Peyer's patch (tissue), 4 donors: ENCODE measurements around the gene RSPH1. TPM values are rescaled to one million over a fixed set of nuclear protein-coding genes. Genes with fewer than 3 reads are reported as not detected.
A peak's percentile ranks its signal among the peaks of the same experiment; 100 is the strongest.

ENCODE experiments used
- DNase-seq, 3 donors: peaks; one replicate each; pipeline ENCODE4 v3.0.0-alpha.2; 2017 to 2019
- H3K27ac ChIP-seq, 4 donors: fragments of 200-600 bp; sonication (generic); one replicate each; pipeline ENCODE4 v1.5.1; 2016 to 2019
- H3K27me3 ChIP-seq, 2 donors: fragments of 200-600 bp; sonication (generic); one replicate each; pipeline ENCODE4 v1.5.1; 2019
- H3K36me3 ChIP-seq, 3 donors: fragments of 200-600 bp; sonication (generic); one replicate each; pipeline ENCODE4 v1.5.1; 2016 to 2019
- H3K4me1 ChIP-seq, 4 donors: fragments of 200-600 bp; sonication (generic); one replicate each; pipeline ENCODE4 v1.5.1; 2016 to 2019
- H3K4me3 ChIP-seq, 4 donors: fragments of 200-600 bp; sonication (generic); 1 replicate in 3 of 4; 2 replicates in 1 of 4; pipeline ENCODE4 v1.5.1; 2016 to 2019; ENCODE audit warnings: mild to moderate bottlenecking in 1 of 4
- H3K9me3 ChIP-seq, 4 donors: fragments of 200-600 bp; sonication (generic); one replicate each; pipeline ENCODE4 v1.5.1; 2016 to 2019; ENCODE audit warnings: mild to moderate bottlenecking in 1 of 4
- POLR2A ChIP-seq, 2 donors: fragments of 450-650 bp; IDR thresholded peaks; one replicate each; pipeline ENCODE4 v1.5.1; 2017; ENCODE audit warnings: antibody characterized with exemption in 2 of 2, mild to moderate bottlenecking in 2 of 2, moderate library complexity in 2 of 2
- total RNA-seq, 4 donors: library from RNA; depleted of rRNA; stranded (reverse); fragments of >200 nt; gene quantifications; one replicate each; pipeline ENCODE4 v1.1.0, GENCODE V29; 2016
- TF ChIP-seq, protein P1 (sequence below), 6 experiments: fragments of 450-650 bp in 4 of 6; fragments of 200-600 bp in 2 of 6; sonication (generic) in 1 of 6; IDR thresholded peaks; one replicate each; pipeline ENCODE4 v1.5.1; 2017 to 2019; ENCODE audit warnings: antibody characterized with exemption in 6 of 6, mild to moderate bottlenecking in 3 of 6, moderate library complexity in 1 of 6

RSPH1 gene
- total RNA-seq, 4 donors from 2014 or later = 2.5 to 11.0 (median 6.7) TPM

DNA sequence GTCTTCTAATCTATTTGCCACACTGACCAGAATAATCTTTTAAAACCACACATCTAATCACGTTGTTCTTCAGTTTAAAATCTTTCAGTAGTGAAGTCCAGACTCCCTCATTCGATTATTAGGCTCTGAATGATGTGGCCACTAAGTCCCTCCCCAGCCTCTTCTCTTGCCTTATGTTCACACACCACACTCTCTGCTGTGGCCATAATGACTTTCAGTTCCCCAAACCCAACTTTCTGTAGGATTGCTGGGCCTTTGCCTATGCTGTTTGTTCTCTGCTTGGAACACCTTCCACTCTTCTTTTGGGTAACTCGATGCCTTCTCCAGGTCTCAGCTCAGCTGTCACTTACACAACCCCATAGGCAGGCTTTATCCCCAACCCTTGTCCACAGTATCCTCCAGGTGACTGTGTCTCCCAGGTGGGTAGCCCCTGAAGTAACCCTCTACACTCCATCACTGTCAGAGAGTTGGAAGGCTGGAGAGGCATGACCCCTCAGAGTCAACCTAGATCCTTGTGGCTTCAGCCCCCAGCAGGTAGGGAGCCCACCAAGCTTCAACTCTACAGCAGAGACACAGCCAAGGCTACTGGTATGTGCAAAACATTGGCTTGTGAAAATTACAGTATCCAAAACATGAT is 9.2 kb upstream of the RSPH1 start:
- H3K36me3 ChIP-seq = no peaks in the 10 kb centered on the region
- no peak overlapping the region for H3K27ac ChIP-seq
- TF ChIP-seq, protein P1, sequence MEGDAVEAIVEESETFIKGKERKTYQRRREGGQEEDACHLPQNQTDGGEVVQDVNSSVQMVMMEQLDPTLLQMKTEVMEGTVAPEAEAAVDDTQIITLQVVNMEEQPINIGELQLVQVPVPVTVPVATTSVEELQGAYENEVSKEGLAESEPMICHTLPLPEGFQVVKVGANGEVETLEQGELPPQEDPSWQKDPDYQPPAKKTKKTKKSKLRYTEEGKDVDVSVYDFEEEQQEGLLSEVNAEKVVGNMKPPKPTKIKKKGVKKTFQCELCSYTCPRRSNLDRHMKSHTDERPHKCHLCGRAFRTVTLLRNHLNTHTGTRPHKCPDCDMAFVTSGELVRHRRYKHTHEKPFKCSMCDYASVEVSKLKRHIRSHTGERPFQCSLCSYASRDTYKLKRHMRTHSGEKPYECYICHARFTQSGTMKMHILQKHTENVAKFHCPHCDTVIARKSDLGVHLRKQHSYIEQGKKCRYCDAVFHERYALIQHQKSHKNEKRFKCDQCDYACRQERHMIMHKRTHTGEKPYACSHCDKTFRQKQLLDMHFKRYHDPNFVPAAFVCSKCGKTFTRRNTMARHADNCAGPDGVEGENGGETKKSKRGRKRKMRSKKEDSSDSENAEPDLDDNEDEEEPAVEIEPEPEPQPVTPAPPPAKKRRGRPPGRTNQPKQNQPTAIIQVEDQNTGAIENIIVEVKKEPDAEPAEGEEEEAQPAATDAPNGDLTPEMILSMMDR (IDR thresholded peaks at IDR 0.05) = no peak
- TF ChIP-seq POLR2A (IDR thresholded peaks at IDR 0.05) = no peak
- no peaks in the 10 kb centered on the region for H3K9me3 ChIP-seq
- H3K27me3 ChIP-seq = no peaks in the 10 kb centered on the region
- no peak overlapping the region for H3K4me3 ChIP-seq
- no peaks in the 10 kb centered on the region for H3K4me1 ChIP-seq
- DNase-seq = peak in 1 of 3 donors; percentile 21

DNA sequence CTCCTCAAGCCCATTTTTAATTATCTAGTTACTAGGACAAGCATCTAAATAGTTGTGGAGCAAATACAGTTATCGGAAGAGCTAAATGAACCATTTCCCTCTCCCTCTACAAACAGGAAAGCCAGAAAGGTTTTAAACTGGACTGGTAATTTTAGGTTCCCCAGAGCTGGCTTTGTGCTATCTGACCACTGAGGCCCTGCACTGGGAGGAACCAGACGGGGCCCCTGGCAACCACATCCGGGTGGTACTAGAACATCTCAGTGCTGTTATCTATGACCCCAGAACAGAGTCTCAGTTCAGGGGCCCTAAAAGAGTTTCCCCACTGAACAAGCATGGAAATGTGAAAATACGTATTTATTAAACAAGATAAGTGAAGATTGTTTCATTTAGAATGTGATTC is 7.7 kb upstream of the RSPH1 start:
- no peak for TF ChIP-seq POLR2A (IDR thresholded peaks at IDR 0.05)
- TF ChIP-seq, protein P1 (IDR thresholded peaks at IDR 0.05) = no peak
- no peaks in the 10 kb centered on the region for H3K27me3 ChIP-seq
- no peak overlapping the region for H3K4me3 ChIP-seq
- no peaks in the 10 kb centered on the region for H3K36me3 ChIP-seq
- H3K9me3 ChIP-seq = no peaks in the 10 kb centered on the region
- peak in 2 of 3 donors; percentile 56 to 63 for DNase-seq
- H3K27ac ChIP-seq = no peak overlapping the region
- H3K4me1 ChIP-seq = no peaks in the 10 kb centered on the region

DNA sequence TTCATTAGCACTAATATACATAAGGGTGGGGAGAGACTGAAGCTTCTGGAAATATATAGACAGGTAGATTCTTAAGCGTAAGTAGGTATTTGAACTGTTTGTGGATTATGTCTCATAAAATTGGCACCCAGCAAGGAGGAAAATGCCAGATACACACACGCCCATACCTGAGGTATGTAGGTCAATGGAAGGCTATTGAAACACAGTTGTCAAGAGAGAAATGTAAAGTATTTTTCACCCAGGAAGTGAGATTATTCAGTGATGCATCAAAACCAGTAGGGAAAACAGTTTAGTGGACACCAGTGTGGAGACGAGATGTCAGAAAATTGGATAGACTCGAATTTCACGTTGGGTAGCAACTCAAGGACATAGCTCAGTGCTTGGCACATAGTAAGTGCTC is 4.7 kb upstream of the RSPH1 start:
- H3K27me3 ChIP-seq = no peaks in the 10 kb centered on the region
- H3K4me1 ChIP-seq = peaks cover 0 to 6% (median 0%) of the 10 kb centered on the region in 4 donors
- no peak for DNase-seq
- no peaks in the 10 kb centered on the region for H3K36me3 ChIP-seq
- H3K9me3 ChIP-seq = no peaks in the 10 kb centered on the region
- no peak overlapping the region for H3K4me3 ChIP-seq
- H3K27ac ChIP-seq = no peak overlapping the region
- TF ChIP-seq, protein P1 (IDR thresholded peaks at IDR 0.05) = no peak
- TF ChIP-seq POLR2A (IDR thresholded peaks at IDR 0.05) = no peak

DNA sequence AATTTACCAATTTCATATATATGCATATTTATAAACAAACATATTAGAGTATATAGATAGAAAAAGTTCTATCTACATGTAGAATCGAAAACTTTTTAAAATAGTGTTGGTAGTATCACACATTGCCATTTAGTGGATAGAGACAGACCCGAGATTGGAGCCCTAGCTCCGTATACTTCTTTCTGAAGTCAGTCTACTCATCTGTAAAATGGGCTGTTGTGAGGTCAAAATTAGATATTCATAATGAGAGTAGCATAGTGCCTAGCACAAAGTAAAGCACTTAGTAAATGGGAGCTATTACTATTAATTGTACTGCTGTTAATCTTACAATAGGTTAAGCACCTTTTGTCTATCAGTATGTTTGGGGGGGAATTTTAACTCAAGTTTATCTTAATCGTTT is 4.2 kb upstream of the RSPH1 start:
- Histone ChIP-seq H3K36me3 (no peaks in the 10 kb centered on the region), H3K4me3 (no peak overlapping the region), H3K4me1 (peaks cover 0 to 6% (median 0%) of the 10 kb centered on the region in 4 donors), H3K27ac (no peak overlapping the region), H3K9me3 (no peaks in the 10 kb centered on the region), H3K27me3 (no peaks in the 10 kb centered on the region)
- DNase-seq = no peak
- TF ChIP-seq, protein P1 (IDR thresholded peaks at IDR 0.05) = no peak
- TF ChIP-seq POLR2A (IDR thresholded peaks at IDR 0.05) = no peak

DNA sequence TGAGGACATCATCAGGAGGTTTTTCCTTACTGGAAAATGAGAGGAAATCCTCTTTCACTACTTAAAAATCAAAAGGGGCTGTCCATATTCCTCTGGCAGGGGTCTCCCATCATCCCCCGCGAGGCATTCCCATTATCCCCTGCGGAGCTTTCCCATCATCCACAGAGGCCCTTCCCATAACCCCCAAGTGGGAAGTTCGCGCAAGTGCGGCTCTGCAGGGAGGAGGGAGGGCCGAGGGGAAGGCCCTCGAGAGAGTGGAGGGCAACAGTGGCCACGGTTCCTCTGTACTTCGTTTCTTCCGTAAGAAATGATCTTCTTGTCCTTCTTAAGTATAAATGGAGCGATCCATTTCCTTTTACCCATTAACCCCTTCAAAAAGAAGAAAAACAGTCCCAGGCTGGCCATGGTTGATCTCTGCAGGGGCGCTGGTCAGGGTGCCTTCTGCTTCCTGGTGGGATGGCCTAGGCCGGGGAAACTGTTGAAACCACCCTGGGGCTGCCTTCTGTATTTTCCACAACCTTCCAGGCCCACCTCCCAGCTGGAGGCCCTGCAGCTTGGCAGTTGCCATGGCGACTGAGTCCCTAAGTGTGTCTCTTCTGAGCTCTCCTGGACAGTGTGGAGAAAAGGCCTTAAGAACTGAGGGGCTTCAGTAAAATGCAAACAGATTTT is 3.6 kb upstream of the RSPH1 start:
- H3K4me3 ChIP-seq = no peak overlapping the region
- no peaks in the 10 kb centered on the region for H3K36me3 ChIP-seq
- no peak overlapping the region for H3K27ac ChIP-seq
- no peaks in the 10 kb centered on the region for H3K27me3 ChIP-seq
- TF ChIP-seq, protein P1 (IDR thresholded peaks at IDR 0.05) = no peak
- H3K9me3 ChIP-seq = no peaks in the 10 kb centered on the region
- peaks cover 0 to 6% (median 0%) of the 10 kb centered on the region in 4 donors for H3K4me1 ChIP-seq
- peak in 1 of 3 donors; percentile 12 for DNase-seq
